H1 (cell line): Measurements from ENCODE around the gene STAG2. TPM values are rescaled to one million over a fixed set of nuclear protein-coding genes. Genes with fewer than 3 reads are reported as not detected.

Source experiments
- CTCF ChIA-PET: fragments of 300-600 bp; sonication (Branson Sonifier 250); formaldehyde crosslinking; loops from one replicate; lab custom pipeline; 2021; ENCODE audit not compliant: partially characterized antibody; lab: Charles Lee
- POLR2A ChIA-PET: fragments of 300-600 bp; sonication (Branson Sonifier 250); formaldehyde crosslinking; loops from one replicate; lab custom pipeline; 2021; ENCODE audit warnings: inconsistent platforms; ENCODE audit not compliant: partially characterized antibody; lab: Charles Lee
- DNase-seq, 2 experiments: peaks; one replicate each; pipeline versions ENCODE4 v3.0.0 to v3.0.0-alpha.2; 2010 to 2022; ENCODE audit warnings: low spot score in 2 of 2, low read depth in 1 of 2, mixed read lengths in 1 of 2
- FAIRE-seq: peaks from 2 replicates; lab custom pipeline; 2011; peaks lifted over from hg19 to GRCh38; lab: Jason Lieb, UNC
- H2AFZ ChIP-seq: 2 replicates; pipeline ENCODE4 v1.8.1; 2012; ENCODE audit warnings: low read length, inconsistent platforms
- H2AK5ac ChIP-seq: 2 replicates; pipeline ENCODE4 v1.6.1; 2013; ENCODE audit warnings: low read depth, low read length
- H2BK120ac ChIP-seq: replicated peaks from 2 replicates; pipeline ENCODE3; 2013; ENCODE audit warnings: low read depth, low read length, inconsistent platforms
- H2BK12ac ChIP-seq: 2 replicates; pipeline ENCODE4 v1.6.1; 2013; ENCODE audit warnings: low read depth, low read length
- H2BK15ac ChIP-seq: 2 replicates; pipeline ENCODE4 v1.6.1; 2013; ENCODE audit warnings: low read length
- H2BK20ac ChIP-seq: 2 replicates; pipeline ENCODE4 v1.6.1; 2013; ENCODE audit warnings: low read length
- H2BK5ac ChIP-seq: 2 replicates; pipeline ENCODE4 v1.6.1; 2013; ENCODE audit warnings: low read depth, low read length
- H3K14ac ChIP-seq: 2 replicates; pipeline ENCODE4 v1.6.1; 2013; ENCODE audit warnings: inconsistent platforms; ENCODE audit not compliant: insufficient read length
- H3K18ac ChIP-seq: 2 replicates; pipeline ENCODE4 v1.6.1; 2013; ENCODE audit warnings: low read length; ENCODE audit errors: extremely low read depth
- H3K23ac ChIP-seq: 2 replicates; pipeline ENCODE4 v1.6.1; 2013; ENCODE audit warnings: inconsistent platforms; ENCODE audit not compliant: insufficient read length
- H3K23me2 ChIP-seq: 2 replicates; pipeline ENCODE4 v1.6.1; 2013; ENCODE audit warnings: low read depth, low read length
- H3K27ac ChIP-seq: 2 replicates; pipeline ENCODE4 v1.6.1; 2011; ENCODE audit warnings: low read depth, low read length, inconsistent platforms
- H3K27me3 ChIP-seq, 4 experiments: replicated peaks in 1 of 4; 1 replicate in 1 of 4; 2 replicates in 3 of 4; pipeline versions ENCODE4 v1.6.1 to v1.8.1; 2011 to 2013; ENCODE audit warnings: low read length in 3 of 4, mild to moderate bottlenecking in 3 of 4, inconsistent platforms in 2 of 4, mixed read lengths in 2 of 4, moderate library complexity in 1 of 4; ENCODE audit not compliant: control insufficient read depth in 3 of 4, insufficient read depth in 3 of 4; ENCODE audit errors: extremely low read depth in 1 of 4
- H3K36me3 ChIP-seq, 4 experiments: 2 replicates each; pipeline versions ENCODE4 v1.6.1 to v1.8.1; 2011 to 2013; ENCODE audit warnings: mild to moderate bottlenecking in 4 of 4, low read length in 3 of 4, moderate library complexity in 2 of 4, control low read depth in 1 of 4, inconsistent platforms in 1 of 4; ENCODE audit not compliant: insufficient read depth in 4 of 4, control insufficient read depth in 2 of 4
- H3K4ac ChIP-seq: replicated peaks from 2 replicates; pipeline ENCODE3; 2013; ENCODE audit warnings: low read length, low read depth, mixed read lengths, inconsistent platforms; ENCODE audit not compliant: insufficient read length
- H3K4me1 ChIP-seq, 4 experiments: replicated peaks in 1 of 4; 1 replicate in 1 of 4; 2 replicates in 3 of 4; pipeline versions ENCODE4 v1.6.1 to v1.8.1; 2011 to 2013; ENCODE audit warnings: low read length in 3 of 4, inconsistent platforms in 2 of 4, mixed read lengths in 1 of 4; ENCODE audit not compliant: insufficient read depth in 4 of 4, control insufficient read depth in 3 of 4
- H3K4me2 ChIP-seq, 2 experiments: 2 replicates each; pipeline versions ENCODE4 v1.6.1 to v1.8.1; 2011 to 2013; ENCODE audit warnings: low read depth in 2 of 2, low read length in 2 of 2, control low read depth in 1 of 2, inconsistent platforms in 1 of 2, mild to moderate bottlenecking in 1 of 2; ENCODE audit not compliant: insufficient read depth in 1 of 2
- H3K4me3 ChIP-seq, 4 experiments: fragments of 200-600, 300-600 bp in 1 of 4; sonication (generic), shearing (Covaris generic), sonication (Bioruptor Twin) in 1 of 4; 2 replicates each; pipeline versions ENCODE4 v1.5.1 to v1.8.1; 2011 to 2016; ENCODE audit warnings: low read length in 4 of 4, low read depth in 3 of 4, control low read depth in 2 of 4, inconsistent platforms in 2 of 4, mild to moderate bottlenecking in 2 of 4, mixed read lengths in 1 of 4, moderate library complexity in 1 of 4; ENCODE audit not compliant: insufficient read depth in 2 of 4; ENCODE audit errors: extremely low read depth in 1 of 4
- H3K56ac ChIP-seq: replicated peaks from 2 replicates; pipeline ENCODE3; 2013; ENCODE audit warnings: low read depth, mild to moderate bottlenecking, mixed read lengths, low read length, inconsistent platforms; ENCODE audit not compliant: insufficient read length
- H3K79me1 ChIP-seq: 2 replicates; pipeline ENCODE4 v1.6.1; 2013; ENCODE audit warnings: low read depth, low read length, control low read depth
- H3K79me2 ChIP-seq, 2 experiments: 2 replicates each; pipeline versions ENCODE4 v1.6.1 to v1.8.1; 2012 to 2013; ENCODE audit warnings: low read length in 2 of 2, mild to moderate bottlenecking in 2 of 2, inconsistent platforms in 1 of 2; ENCODE audit not compliant: insufficient read depth in 2 of 2, control insufficient read depth in 1 of 2
- H3K9ac ChIP-seq, 4 experiments: replicated peaks in 1 of 4; 1 replicate in 1 of 4; 2 replicates in 3 of 4; pipeline versions ENCODE4 v1.6.1 to v1.8.1; 2011 to 2013; ENCODE audit warnings: low read depth in 3 of 4, low read length in 3 of 4, control low read depth in 2 of 4, mild to moderate bottlenecking in 2 of 4, moderate library complexity in 2 of 4, inconsistent platforms in 1 of 4; ENCODE audit errors: extremely low read depth in 1 of 4
- H3K9me3 ChIP-seq, 2 experiments: 2 replicates each; pipeline versions ENCODE4 v1.6.1 to v1.8.1; 2012 to 2013; ENCODE audit warnings: mild to moderate bottlenecking in 2 of 2, moderate library complexity in 2 of 2, control low read depth in 1 of 2, inconsistent platforms in 1 of 2, low read depth in 1 of 2, low read length in 1 of 2, mixed read lengths in 1 of 2; ENCODE audit not compliant: insufficient read depth in 2 of 2
- H4K20me1 ChIP-seq, 2 experiments: replicated peaks in 1 of 2; 2 replicates each; pipeline versions ENCODE3 to v1.8.1; 2011 to 2013; ENCODE audit warnings: inconsistent platforms in 2 of 2, low read length in 2 of 2, mild to moderate bottlenecking in 1 of 2; ENCODE audit not compliant: insufficient read depth in 2 of 2, control insufficient read depth in 1 of 2
- H4K5ac ChIP-seq: 2 replicates; pipeline ENCODE4 v1.6.1; 2013; ENCODE audit warnings: low read length, low read depth, mixed read lengths, inconsistent platforms; ENCODE audit not compliant: insufficient read length
- H4K8ac ChIP-seq: 2 replicates; pipeline ENCODE4 v1.8.0; 2013; ENCODE audit warnings: mild to moderate bottlenecking, moderate library complexity, low read length, inconsistent platforms; ENCODE audit not compliant: insufficient read depth; ENCODE audit errors: extremely low read depth
- H4K91ac ChIP-seq: replicated peaks from 2 replicates; pipeline ENCODE3; 2013; ENCODE audit warnings: low read length, mixed read lengths, inconsistent platforms; ENCODE audit not compliant: insufficient read length
- BACH1 ChIP-seq: IDR thresholded peaks from 2 replicates; pipeline ENCODE4 v1.6.1; 2012; ENCODE audit warnings: low read length, improper control_type of control experiment
- GABPA ChIP-seq: IDR thresholded peaks from 2 replicates; pipeline ENCODE4 v1.6.1; 2011; ENCODE audit warnings: mild to moderate bottlenecking, low read length, moderate library complexity, borderline replicate concordance; ENCODE audit not compliant: insufficient read depth
- RFX5 ChIP-seq: IDR thresholded peaks from 2 replicates; pipeline ENCODE4 v1.6.1; 2011; ENCODE audit warnings: low read depth, low read length, improper control_type of control experiment, borderline replicate concordance
- WGBS, 2 experiments: shearing (Covaris generic) in 1 of 2; methylation state at CpG; one replicate each; pipeline versions ENCODE4 v1.1.6 to v1.1.7; 2013 to 2015; ENCODE audit warnings: low lambda C conversion rate in 2 of 2, mixed read lengths in 2 of 2, inconsistent platforms in 1 of 2, low coverage in 1 of 2, missing lambda C conversion rate in 1 of 2; ENCODE audit not compliant: insufficient replicate concordance in 2 of 2, insufficient coverage in 1 of 2, insufficient read length in 1 of 2; ENCODE audit errors: extremely low coverage in 1 of 2, missing lambda C conversion rate in 1 of 2; 5-methylcytosine and 5-hydroxymethylcytosine counted together
- polyA plus RNA-seq, 7 experiments: library from polyadenylated mRNA; depleted of rRNA in 3 of 7; stranded (reverse) in 5 of 7; unstranded in 2 of 7; fragments of >200 nt in 5 of 7; fragments of 200-250 nt in 2 of 7; gene quantifications; 1 replicate in 5 of 7; 2 replicates in 1 of 7; 4 replicates in 1 of 7; pipeline versions ENCODE4 v1.2.1 to v1.2.3, GENCODE V29; 2011 to 2013; ENCODE audit warnings: missing spikeins in 2 of 7, mixed read lengths in 2 of 7
- total RNA-seq: library from RNA; stranded (reverse); fragmentation: NEBNext Ultra II Directional; extraction: Animal tissue kit (Norgen Biotek cat#: 25700); gene quantifications from 2 replicates; pipeline ENCODE4 v1.2.1, GENCODE V29; 2021

The STAG2 gene
- total and polyA plus RNA-seq, 2 of the 8 experiments (the other 6 are each of a cell fraction or from before 2014, with no cell fraction given): 20.3 to 94.9 TPM

DNA sequence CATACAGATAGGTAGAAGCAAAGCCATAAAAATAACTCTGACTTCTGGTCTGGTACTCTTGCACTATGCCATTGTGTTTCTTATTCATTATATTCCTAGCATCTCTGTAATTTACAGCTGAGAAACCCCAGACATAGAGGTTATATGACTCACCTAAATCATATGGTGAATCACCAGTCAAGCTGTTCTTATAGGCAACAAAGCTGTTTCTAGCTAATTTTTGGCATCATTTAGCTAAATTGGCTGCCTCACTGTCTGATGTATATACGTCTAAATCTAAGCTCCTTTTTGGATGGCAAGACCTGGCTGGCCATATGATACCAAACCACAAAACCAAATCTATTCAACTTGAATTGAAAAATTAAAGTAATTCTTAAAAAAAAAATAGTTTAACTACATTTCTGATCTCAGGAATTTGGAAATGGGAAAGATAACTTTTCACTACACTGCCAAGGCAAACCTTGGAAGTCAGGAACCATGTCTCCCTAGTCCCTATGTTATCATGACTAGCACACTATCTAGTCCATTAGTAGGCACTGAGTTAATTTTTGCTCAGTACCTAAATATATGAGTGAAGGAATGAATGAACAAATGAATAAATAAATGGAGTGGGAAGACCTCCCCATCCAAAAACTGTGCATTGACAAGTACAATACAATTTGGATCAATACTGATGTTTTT lies 41.3 kb upstream of the STAG2 start:
- H2AFZ ChIP-seq: no peak overlapping the region
- H4K8ac ChIP-seq: no peak overlapping the region
- no peak overlapping the region for H3K9ac ChIP-seq
- no peak overlapping the region for H2AK5ac ChIP-seq
- ChIA-PET POLR2A (no interaction called here), CTCF (no interaction called here)
- no peak overlapping the region for H2BK20ac ChIP-seq
- H3K27me3 ChIP-seq: no peaks in the 10 kb centered on the region
- no peak overlapping the region for H3K4me3 ChIP-seq
- no peak overlapping the region for H3K27ac ChIP-seq
- FAIRE-seq (no peak), DNase-seq (no peak)
- no peak overlapping the region for H3K18ac ChIP-seq
- no peak overlapping the region for H2BK12ac ChIP-seq
- H2BK120ac ChIP-seq: no peak overlapping the region
- H3K23me2 ChIP-seq: no peaks in the 10 kb centered on the region
- H3K4ac ChIP-seq: no peak overlapping the region
- WGBS, 2 experiments: 69% methylated on average over 1 of the region's 1 CpG; no CpG with 5 or more reads in 1 of the 2 experiments
- no peaks in the 10 kb centered on the region for H3K9me3 ChIP-seq
- no peak overlapping the region for H4K5ac ChIP-seq
- H3K36me3 ChIP-seq: no peaks in the 10 kb centered on the region
- H3K23ac ChIP-seq: no peak overlapping the region
- H3K4me1 ChIP-seq: no peaks in the 10 kb centered on the region; a peak in 1 of 7 replicates
- no peak overlapping the region for H3K14ac ChIP-seq
- no peak overlapping the region for H2BK15ac ChIP-seq
- H3K79me2 ChIP-seq: no peaks in the 10 kb centered on the region
- H3K79me1 ChIP-seq: no peaks in the 10 kb centered on the region
- no peak overlapping the region for H2BK5ac ChIP-seq
- no peak overlapping the region for H3K56ac ChIP-seq
- H4K20me1 ChIP-seq: no peaks in the 10 kb centered on the region
- H4K91ac ChIP-seq: no peak overlapping the region
- no peak overlapping the region for H3K4me2 ChIP-seq
- no peak for TF ChIP-seq RFX5
- TF ChIP-seq BACH1: no peak
- TF ChIP-seq GABPA: no peak
